ENCODE results near the gene FBXO27. TPM values are rescaled to one million over a fixed set of nuclear protein-coding genes. Genes with fewer than 3 reads are reported as not detected.
A peak's percentile ranks its signal among the peaks of the same experiment; 100 is the strongest.

Gene FBXO27
- total and polyA plus RNA-seq, 2 of the 13 experiments (the other 11 are each of a cell fraction or from before 2014, with no cell fraction given): 0.15 to 2.8 TPM

- TF ChIP-seq MLXIP (CRISPR knock-in tag; IDR thresholded peaks at IDR 0.05; ENCODE audit: borderline replicate concordance) (no peak), ZNF768 (CRISPR knock-in tag; IDR thresholded peaks at IDR 0.05) (peak; percentile 5; the same call in 1 of the 2 replicates), KDM5A (IDR thresholded peaks at IDR 0.05; ENCODE audit: borderline replicate concordance, low read length) (no peak), ZNF746 (CRISPR knock-in tag; IDR thresholded peaks at IDR 0.05) (no peak), ZBTB1 (CRISPR knock-in tag; IDR thresholded peaks at IDR 0.05; ENCODE audit: borderline replicate concordance) (no peak), NR1H2 (CRISPR knock-in tag; IDR thresholded peaks at IDR 0.05; ENCODE audit: borderline replicate concordance, low read depth) (no peak), ZNF558 (CRISPR knock-in tag; IDR thresholded peaks at IDR 0.05; ENCODE audit: borderline replicate concordance) (no peak), ZHX2 (IDR thresholded peaks at IDR 0.05; ENCODE audit: low read depth) (no peak), ZHX2 (CRISPR knock-in tag; IDR thresholded peaks at IDR 0.05; ENCODE audit: borderline replicate concordance) (no peak), SMYD3 (CRISPR knock-in tag; IDR thresholded peaks at IDR 0.05) (no peak), KLF12 (CRISPR knock-in tag; IDR thresholded peaks at IDR 0.05; ENCODE audit: borderline replicate concordance) (peak; percentile 51; the same call in 1 of the 2 replicates), SMARCC2 (IDR thresholded peaks at IDR 0.05) (no peak), ARNTL (CRISPR knock-in tag; IDR thresholded peaks at IDR 0.05) (no peak), ZFYVE20 (CRISPR knock-in tag; IDR thresholded peaks at IDR 0.05; ENCODE audit: borderline replicate concordance, low read depth) (no peak), BCL3 (CRISPR knock-in tag; IDR thresholded peaks at IDR 0.05) (no peak), TFDP1 (CRISPR knock-in tag; IDR thresholded peaks at IDR 0.05; ENCODE audit: borderline replicate concordance) (0 out of 2 replicates have a peak, but pooled peaks have one; percentile 6), DNMT1 (CRISPR knock-in tag; IDR thresholded peaks at IDR 0.05) (no peak), ZNF879 (CRISPR knock-in tag; IDR thresholded peaks at IDR 0.05) (no peak), CBX5 (CRISPR knock-in tag; IDR thresholded peaks at IDR 0.05; ENCODE audit: borderline replicate concordance) (0 out of 2 replicates have a peak, but pooled peaks have one; percentile 19), POLR2AphosphoS2 (IDR thresholded peaks at IDR 0.05; ENCODE audit: low read depth, low read length) (no peak)
Observed at GRCh38 chr19:38975861-38976271, 56.5 kb downstream of the FBXO27 start (continued).
